ENCODE data around the gene ELOF1. TPM values are rescaled to one million over a fixed set of nuclear protein-coding genes. Genes with fewer than 3 reads are reported as not detected.

Gene ELOF1
- total and polyA plus RNA-seq, 2 donors (not counting 3 experiments of a cell fraction or from before 2014, with no cell fraction given): 49.9 to 80.2 TPM

DNA sequence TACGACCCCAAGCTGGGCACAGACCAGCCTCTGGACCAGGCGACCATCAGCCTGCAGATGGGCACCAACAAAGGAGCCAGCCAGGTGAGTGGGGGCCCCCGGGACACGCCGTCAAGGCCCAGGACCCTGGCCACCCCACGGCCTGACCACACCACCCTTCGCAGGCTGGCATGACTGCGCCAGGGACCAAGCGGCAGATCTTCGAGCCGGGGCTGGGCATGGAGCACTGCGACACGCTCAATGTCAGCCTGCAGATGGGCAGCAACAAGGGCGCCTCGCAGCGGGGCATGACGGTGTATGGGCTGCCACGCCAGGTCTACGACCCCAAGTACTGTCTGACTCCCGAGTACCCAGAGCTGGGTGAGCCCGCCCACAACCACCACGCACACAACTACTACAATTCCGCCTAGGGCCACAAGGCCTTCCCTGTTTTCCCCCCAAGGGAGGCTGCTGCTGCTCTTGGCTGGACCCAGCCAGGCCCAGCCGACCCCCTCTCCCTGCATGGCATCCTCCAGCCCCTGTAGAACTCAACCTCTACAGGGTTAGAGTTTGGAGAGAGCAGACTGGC is 9.6 kb downstream of the ELOF1 start:
- Histone ChIP-seq H3K4me2 (ENCODE audit: insufficient read depth, low read length) (no peak overlapping the region), H3K9me1 (replicated peaks; ENCODE audit: control insufficient read depth, extremely low read depth, insufficient read depth, low read length) (no peaks in the 10 kb centered on the region), H3K4me1 (ENCODE audit: control insufficient read depth, extremely low read depth, insufficient read depth, low read length) (no peaks in the 10 kb centered on the region), H3K9me3 (replicated peaks; ENCODE audit: control insufficient read depth, insufficient read depth, low read length) (no peaks in the 10 kb centered on the region), H3K4me3 (replicated peaks in 1 of 3; ENCODE audit: insufficient read depth in 1 of 3, low read depth in 1 of 3, low read length in 3 of 3) (no peak overlapping the region), H3K27me3 (ENCODE audit: control insufficient read depth in 2 of 2, insufficient read depth in 2 of 2, low read length in 2 of 2) (no peaks in the 10 kb centered on the region), H3K79me2 (ENCODE audit: control insufficient read depth, insufficient read depth, low read length) (no peaks in the 10 kb centered on the region), H4K20me1 (replicated peaks; ENCODE audit: control insufficient read depth, extremely low read depth, insufficient read depth, low read length) (no peaks in the 10 kb centered on the region), H3K27ac (ENCODE audit: insufficient read depth, low read depth, low read length) (no peak overlapping the region), H3K9ac (replicated peaks; ENCODE audit: extremely low read depth, insufficient read depth, low read length) (no peak overlapping the region), H2AFZ (ENCODE audit: low read depth, low read length) (no peak overlapping the region), H3K36me3 (ENCODE audit: control insufficient read depth in 2 of 2, extremely low read depth in 1 of 2, insufficient read depth in 2 of 2, low read length in 2 of 2) (peaks cover 0 to 19% of the 10 kb centered on the region in 2 experiments)
- dilution Hi-C loops (cut with MboI; ENCODE audit: extremely low pct_ligation_motif_present, low sequenced_read_pairs) (no loop called here), intact Hi-C loops (cut with micrococcal nuclease) (no loop called here)
- CTCF ChIA-PET: no interaction called here
- DNase-seq (ENCODE audit: low read depth, low spot score): no peak
- TF ChIP-seq EZH2 (IDR thresholded peaks at IDR 0.05; ENCODE audit: borderline replicate concordance, low read depth, low read length, severe bottlenecking) (no peak), CTCF (IDR thresholded peaks at IDR 0.05; ENCODE audit: extremely low read depth in 1 of 2, insufficient read depth in 1 of 2, low read depth in 1 of 2, low read length in 2 of 2) (no peak), POLR2AphosphoS5 (IDR thresholded peaks at IDR 0.05; ENCODE audit: insufficient read depth, low read depth, low read length) (no peak), POLR2A (IDR thresholded peaks at IDR 0.05; ENCODE audit: low read depth, low read length) (no peak), MYC (IDR thresholded peaks at IDR 0.05; ENCODE audit: low read depth, low read length) (no peak), FOS (IDR thresholded peaks at IDR 0.05; ENCODE audit: borderline replicate concordance, insufficient read depth, low read length) (no peak), GATA2 (IDR thresholded peaks at IDR 0.05; ENCODE audit: insufficient read depth, insufficient read length, low read depth, low read length) (no peak), JUN (IDR thresholded peaks at IDR 0.05; ENCODE audit: borderline replicate concordance, insufficient read depth, insufficient read length, low read depth) (no peak)
- BruUV-seq (replicated peaks): no TSS peak
- FAIRE-seq: no peak
- POLR2A ChIA-PET: no interaction called here
